ENCODE measurements around the gene ABHD17C.

Gene ABHD17C

GRCh38 chr15:80706161-80706560, 11.1 kb downstream of the ABHD17C start:
- Histone ChIP-seq H3K9ac (ENCODE audit: insufficient read length) (no peak overlapping the region), H3K9me3 (ENCODE audit: low read depth, low read length) (no peaks in the 10 kb centered on the region), H3K4me3 (no peak overlapping the region), H3K36me3 (ENCODE audit: insufficient read depth, low read length) (no peaks in the 10 kb centered on the region), H3K27ac (no peak overlapping the region)
- no peak for DNase-seq (ENCODE audit: low read depth, low spot score)
- no peak for TF ChIP-seq EZH2 (IDR thresholded peaks at IDR 0.05)
- no peak for TF ChIP-seq POLR2AphosphoS5 (IDR thresholded peaks at IDR 0.05; ENCODE audit: borderline replicate concordance, low read depth, low read length)
- TF ChIP-seq FOXP2 (optimal IDR thresholded peaks at IDR 0.05; ENCODE audit: control extremely low read depth, extremely low read length, insufficient read depth): no peak

- H3K27ac ChIP-seq: no peak overlapping the region
- no peak overlapping the region for H3K9ac ChIP-seq (ENCODE audit: insufficient read length)
- no peak for TF ChIP-seq POLR2AphosphoS5 (IDR thresholded peaks at IDR 0.05; ENCODE audit: borderline replicate concordance, low read depth, low read length)
- no peak for TF ChIP-seq FOXP2 (optimal IDR thresholded peaks at IDR 0.05; ENCODE audit: control extremely low read depth, extremely low read length, insufficient read depth)
- no peak for TF ChIP-seq EZH2 (IDR thresholded peaks at IDR 0.05)
- no peak for DNase-seq (ENCODE audit: low read depth, low spot score)
- no peak overlapping the region for H3K4me3 ChIP-seq
- H3K9me3 ChIP-seq (ENCODE audit: low read depth, low read length): no peaks in the 10 kb centered on the region
- H3K36me3 ChIP-seq (ENCODE audit: insufficient read depth, low read length): no peaks in the 10 kb centered on the region
These were observed 14.4 kb downstream of the ABHD17C start for GRCh38 chr15:80709542-80709941.

DNA sequence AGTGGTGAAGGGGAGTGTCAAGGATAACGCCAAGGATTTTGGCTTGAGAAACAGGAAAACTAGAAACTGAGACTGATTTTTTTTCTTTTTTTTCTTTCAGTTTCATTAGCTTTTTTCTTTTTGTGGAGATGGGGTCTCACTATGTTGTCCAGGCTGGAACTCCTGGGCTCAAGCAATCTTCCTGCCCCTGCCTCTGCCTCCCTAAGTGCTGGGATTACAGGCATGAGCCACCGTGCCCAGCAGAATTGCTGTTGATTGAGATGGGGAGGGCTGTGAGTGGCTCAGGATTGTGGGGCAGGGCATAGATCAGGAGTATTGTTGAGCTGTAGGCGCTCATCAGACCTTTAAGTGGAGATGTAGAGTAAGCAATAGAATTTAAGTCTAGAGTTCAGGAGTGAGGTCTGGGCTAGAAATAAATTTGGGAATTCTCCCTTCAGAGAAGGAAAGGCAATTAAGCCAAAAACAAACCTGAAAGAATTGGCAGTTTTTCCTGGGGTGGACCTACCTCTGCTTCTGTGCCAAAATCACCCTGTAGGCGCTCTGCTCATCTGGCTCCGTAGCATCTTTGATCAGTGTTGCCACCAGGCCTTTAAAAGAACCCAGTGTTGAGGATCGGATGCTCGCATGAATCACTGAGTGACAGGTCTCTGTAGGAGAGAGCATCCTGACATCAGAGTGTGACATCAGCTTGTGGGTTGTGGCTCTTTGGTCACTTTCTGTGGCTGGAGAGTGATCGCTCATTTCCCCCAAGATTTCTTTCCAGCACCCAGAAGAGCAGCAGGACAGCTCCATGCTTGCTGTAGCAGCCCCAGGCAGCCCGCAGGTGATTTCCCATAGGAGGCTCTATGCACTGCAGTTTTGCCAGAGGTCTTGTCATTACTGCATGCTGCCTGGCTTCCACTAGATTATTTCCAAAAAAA, 15.8 kb downstream of the ABHD17C start:
- no peak overlapping the region for H3K4me3 ChIP-seq
- H3K27ac ChIP-seq: no peak overlapping the region
- no peaks in the 10 kb centered on the region for H3K9me3 ChIP-seq (ENCODE audit: low read depth, low read length)
- no peaks in the 10 kb centered on the region for H3K36me3 ChIP-seq (ENCODE audit: insufficient read depth, low read length)
- H3K9ac ChIP-seq (ENCODE audit: insufficient read length): no peak overlapping the region
- TF ChIP-seq EZH2 (IDR thresholded peaks at IDR 0.05) (no peak), POLR2AphosphoS5 (IDR thresholded peaks at IDR 0.05; ENCODE audit: borderline replicate concordance, low read depth, low read length) (no peak), FOXP2 (optimal IDR thresholded peaks at IDR 0.05; ENCODE audit: control extremely low read depth, extremely low read length, insufficient read depth) (no peak)
- DNase-seq (ENCODE audit: low read depth, low spot score): no peak

DNA sequence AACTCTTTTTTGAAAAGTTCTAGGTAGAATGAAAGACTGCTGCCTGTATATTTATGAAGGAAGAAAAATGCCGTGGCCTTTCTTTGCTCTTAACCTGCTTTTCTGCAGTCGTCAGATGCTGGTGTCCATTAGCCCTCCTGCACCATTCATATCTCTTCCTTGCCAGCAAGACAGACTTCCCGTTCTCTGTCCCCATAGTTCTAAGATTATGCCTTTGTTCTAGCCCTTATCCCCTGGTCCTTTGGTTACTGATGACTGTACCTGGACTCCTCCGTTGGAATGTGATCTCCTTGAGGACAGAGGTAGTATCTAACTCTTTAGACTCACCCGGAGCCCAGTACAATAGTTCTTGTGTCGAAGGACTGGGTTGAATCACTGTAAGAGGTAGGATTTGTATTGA, 16.8 kb downstream of the ABHD17C start:
- DNase-seq (ENCODE audit: low read depth, low spot score): no peak

GRCh38 chr15:80712956-80713355, 17.8 kb downstream of the ABHD17C start:
- H3K4me3 ChIP-seq: no peak overlapping the region
- no peak overlapping the region for H3K27ac ChIP-seq
- no peaks in the 10 kb centered on the region for H3K9me3 ChIP-seq (ENCODE audit: low read depth, low read length)
- TF ChIP-seq FOXP2 (optimal IDR thresholded peaks at IDR 0.05; ENCODE audit: control extremely low read depth, extremely low read length, insufficient read depth): no peak
- no peak for TF ChIP-seq EZH2 (IDR thresholded peaks at IDR 0.05)
- no peak for TF ChIP-seq POLR2AphosphoS5 (IDR thresholded peaks at IDR 0.05; ENCODE audit: borderline replicate concordance, low read depth, low read length)
- no peak overlapping the region for H3K9ac ChIP-seq (ENCODE audit: insufficient read length)
- DNase-seq (ENCODE audit: low read depth, low spot score): no peak
- H3K36me3 ChIP-seq (ENCODE audit: insufficient read depth, low read length): no peaks in the 10 kb centered on the region

More for the DNA sequence above, 16.8 kb downstream of the ABHD17C start:
- H3K4me3 ChIP-seq: no peak overlapping the region
- TF ChIP-seq EZH2 (IDR thresholded peaks at IDR 0.05): no peak
- TF ChIP-seq FOXP2 (optimal IDR thresholded peaks at IDR 0.05; ENCODE audit: control extremely low read depth, extremely low read length, insufficient read depth): no peak
- no peak for TF ChIP-seq POLR2AphosphoS5 (IDR thresholded peaks at IDR 0.05; ENCODE audit: borderline replicate concordance, low read depth, low read length)
- H3K27ac ChIP-seq: no peak overlapping the region
- no peak overlapping the region for H3K9ac ChIP-seq (ENCODE audit: insufficient read length)
- no peaks in the 10 kb centered on the region for H3K9me3 ChIP-seq (ENCODE audit: low read depth, low read length)
- H3K36me3 ChIP-seq (ENCODE audit: insufficient read depth, low read length): no peaks in the 10 kb centered on the region

- TF ChIP-seq EZH2 (IDR thresholded peaks at IDR 0.05): no peak
- no peak for TF ChIP-seq POLR2AphosphoS5 (IDR thresholded peaks at IDR 0.05; ENCODE audit: borderline replicate concordance, low read depth, low read length)
- TF ChIP-seq FOXP2 (optimal IDR thresholded peaks at IDR 0.05; ENCODE audit: control extremely low read depth, extremely low read length, insufficient read depth): no peak
- Histone ChIP-seq H3K36me3 (ENCODE audit: insufficient read depth, low read length) (no peaks in the 10 kb centered on the region), H3K27ac (no peak overlapping the region), H3K4me3 (no peak overlapping the region), H3K9me3 (ENCODE audit: low read depth, low read length) (no peaks in the 10 kb centered on the region), H3K9ac (ENCODE audit: insufficient read length) (no peak overlapping the region)
- DNase-seq (ENCODE audit: low read depth, low spot score): no peak
These were observed 26.4 kb downstream of the ABHD17C start for GRCh38 chr15:80721476-80721875.

DNA sequence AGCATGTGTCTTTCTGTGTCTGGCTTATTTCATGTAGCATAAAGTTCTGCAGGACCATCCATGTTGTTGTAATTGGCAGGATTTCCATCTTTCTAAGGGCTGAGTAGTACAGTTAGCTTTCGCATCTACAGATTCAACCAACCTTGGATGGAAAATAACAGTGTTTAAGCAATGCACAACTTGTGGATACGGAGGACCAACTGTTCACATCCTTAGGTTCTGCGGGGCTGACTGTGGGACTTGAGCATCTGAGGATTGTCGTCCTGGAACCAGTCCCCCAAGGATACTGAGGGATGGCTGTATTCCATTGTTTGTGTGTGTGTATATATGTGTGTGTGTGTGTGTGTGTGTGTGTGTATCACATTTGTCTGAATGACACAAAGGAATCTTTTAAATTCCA, 27.7 kb downstream of the ABHD17C start:
- Histone ChIP-seq H3K36me3 (ENCODE audit: insufficient read depth, low read length) (no peaks in the 10 kb centered on the region), H3K9ac (ENCODE audit: insufficient read length) (no peak overlapping the region), H3K4me3 (no peak overlapping the region), H3K27ac (no peak overlapping the region), H3K9me3 (ENCODE audit: low read depth, low read length) (no peaks in the 10 kb centered on the region)
- DNase-seq (ENCODE audit: low read depth, low spot score): no peak
- TF ChIP-seq POLR2AphosphoS5 (IDR thresholded peaks at IDR 0.05; ENCODE audit: borderline replicate concordance, low read depth, low read length) (no peak), FOXP2 (optimal IDR thresholded peaks at IDR 0.05; ENCODE audit: control extremely low read depth, extremely low read length, insufficient read depth) (no peak), EZH2 (IDR thresholded peaks at IDR 0.05) (no peak)

DNA sequence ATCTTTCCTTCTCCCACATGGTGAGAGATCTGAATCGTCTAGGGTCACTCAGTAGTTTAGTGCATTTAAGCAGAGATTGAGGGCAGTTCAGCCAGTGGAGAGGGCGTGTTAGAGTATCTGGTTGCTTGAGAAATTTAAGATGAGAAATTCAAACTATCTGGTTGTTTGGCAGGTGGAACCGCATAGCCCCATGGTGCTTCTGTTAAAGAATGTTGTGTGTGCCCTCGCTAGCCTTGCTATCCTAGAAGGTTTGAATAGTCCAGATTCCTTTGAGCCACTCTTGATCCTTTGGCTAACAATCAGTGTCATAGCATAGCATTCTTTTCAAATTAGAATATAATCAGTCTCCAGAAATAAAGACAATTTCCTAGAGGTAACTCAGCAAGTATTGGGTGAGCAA, 32.1 kb downstream of the ABHD17C start:
- Histone ChIP-seq H3K9ac (ENCODE audit: insufficient read length) (no peak overlapping the region), H3K27ac (no peak overlapping the region), H3K9me3 (ENCODE audit: low read depth, low read length) (no peaks in the 10 kb centered on the region), H3K36me3 (ENCODE audit: insufficient read depth, low read length) (no peaks in the 10 kb centered on the region), H3K4me3 (no peak overlapping the region)
- DNase-seq (ENCODE audit: low read depth, low spot score): no peak
- TF ChIP-seq POLR2AphosphoS5 (IDR thresholded peaks at IDR 0.05; ENCODE audit: borderline replicate concordance, low read depth, low read length) (no peak), EZH2 (IDR thresholded peaks at IDR 0.05) (no peak), FOXP2 (optimal IDR thresholded peaks at IDR 0.05; ENCODE audit: control extremely low read depth, extremely low read length, insufficient read depth) (no peak)

All from SK-N-MC (cell line).